GM12873 (cell line): ENCODE data around the gene UBAC1.

Experiments used
- TF ChIP-seq, protein P1 (sequence below): IDR thresholded peaks from 2 replicates; pipeline ENCODE4 v1.5.1; 2012; ENCODE audit warnings: low read depth, mild to moderate bottlenecking, moderate library complexity, low read length, control low read depth; ENCODE audit not compliant: insufficient read depth; ENCODE audit errors: missing control alignments

Gene UBAC1

DNA sequence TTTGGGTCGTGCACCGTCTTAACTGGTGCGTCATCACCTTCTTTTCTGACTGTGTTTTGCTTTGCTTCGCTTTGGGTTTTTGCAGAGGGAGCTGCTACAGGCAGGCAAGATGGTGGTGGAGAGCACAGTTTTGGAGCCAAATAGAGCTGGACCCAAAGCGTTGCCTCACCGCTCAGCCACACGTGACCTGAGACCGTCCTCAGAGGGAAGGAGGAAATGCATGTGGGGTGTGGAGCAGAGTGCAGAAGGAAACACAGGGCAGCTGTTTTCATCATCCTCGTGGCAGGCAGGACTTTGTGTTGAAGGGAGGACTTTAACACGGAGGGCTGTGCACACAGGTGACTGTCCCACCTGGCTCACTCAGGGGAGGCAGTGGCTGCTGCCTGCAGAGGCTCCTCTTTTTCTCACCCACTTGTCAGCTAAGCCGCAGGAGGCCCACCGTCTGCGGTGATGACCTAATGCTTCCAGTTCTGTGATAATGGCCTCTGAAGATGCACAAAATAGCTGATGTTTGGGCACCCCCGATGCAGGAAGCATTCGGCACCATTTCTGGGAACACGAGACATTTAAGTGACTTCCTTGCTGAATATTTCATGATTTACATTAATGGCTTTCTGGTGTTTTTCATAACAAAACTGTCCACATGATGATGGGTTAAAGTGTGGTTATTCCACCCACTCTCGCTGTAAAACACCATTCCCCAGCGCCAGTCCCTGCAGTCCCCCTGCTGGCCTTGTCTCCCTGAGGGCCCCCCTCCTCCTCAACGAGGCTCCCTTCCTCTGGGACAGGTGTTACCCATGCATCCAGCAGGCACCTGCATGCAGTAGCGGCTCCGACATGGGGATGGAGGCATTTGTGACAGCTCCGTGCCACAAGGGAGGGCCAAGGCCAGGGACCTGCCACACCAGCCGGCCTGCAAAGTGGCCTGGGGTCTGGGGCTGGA, 12.4 kb upstream of the UBAC1 start:
- TF ChIP-seq, protein P1, sequence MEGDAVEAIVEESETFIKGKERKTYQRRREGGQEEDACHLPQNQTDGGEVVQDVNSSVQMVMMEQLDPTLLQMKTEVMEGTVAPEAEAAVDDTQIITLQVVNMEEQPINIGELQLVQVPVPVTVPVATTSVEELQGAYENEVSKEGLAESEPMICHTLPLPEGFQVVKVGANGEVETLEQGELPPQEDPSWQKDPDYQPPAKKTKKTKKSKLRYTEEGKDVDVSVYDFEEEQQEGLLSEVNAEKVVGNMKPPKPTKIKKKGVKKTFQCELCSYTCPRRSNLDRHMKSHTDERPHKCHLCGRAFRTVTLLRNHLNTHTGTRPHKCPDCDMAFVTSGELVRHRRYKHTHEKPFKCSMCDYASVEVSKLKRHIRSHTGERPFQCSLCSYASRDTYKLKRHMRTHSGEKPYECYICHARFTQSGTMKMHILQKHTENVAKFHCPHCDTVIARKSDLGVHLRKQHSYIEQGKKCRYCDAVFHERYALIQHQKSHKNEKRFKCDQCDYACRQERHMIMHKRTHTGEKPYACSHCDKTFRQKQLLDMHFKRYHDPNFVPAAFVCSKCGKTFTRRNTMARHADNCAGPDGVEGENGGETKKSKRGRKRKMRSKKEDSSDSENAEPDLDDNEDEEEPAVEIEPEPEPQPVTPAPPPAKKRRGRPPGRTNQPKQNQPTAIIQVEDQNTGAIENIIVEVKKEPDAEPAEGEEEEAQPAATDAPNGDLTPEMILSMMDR = no peak

- TF ChIP-seq, protein P1 = no peak
Measured at GRCh38 chr9:135971892-135972291, 10.7 kb upstream of the UBAC1 start.

DNA sequence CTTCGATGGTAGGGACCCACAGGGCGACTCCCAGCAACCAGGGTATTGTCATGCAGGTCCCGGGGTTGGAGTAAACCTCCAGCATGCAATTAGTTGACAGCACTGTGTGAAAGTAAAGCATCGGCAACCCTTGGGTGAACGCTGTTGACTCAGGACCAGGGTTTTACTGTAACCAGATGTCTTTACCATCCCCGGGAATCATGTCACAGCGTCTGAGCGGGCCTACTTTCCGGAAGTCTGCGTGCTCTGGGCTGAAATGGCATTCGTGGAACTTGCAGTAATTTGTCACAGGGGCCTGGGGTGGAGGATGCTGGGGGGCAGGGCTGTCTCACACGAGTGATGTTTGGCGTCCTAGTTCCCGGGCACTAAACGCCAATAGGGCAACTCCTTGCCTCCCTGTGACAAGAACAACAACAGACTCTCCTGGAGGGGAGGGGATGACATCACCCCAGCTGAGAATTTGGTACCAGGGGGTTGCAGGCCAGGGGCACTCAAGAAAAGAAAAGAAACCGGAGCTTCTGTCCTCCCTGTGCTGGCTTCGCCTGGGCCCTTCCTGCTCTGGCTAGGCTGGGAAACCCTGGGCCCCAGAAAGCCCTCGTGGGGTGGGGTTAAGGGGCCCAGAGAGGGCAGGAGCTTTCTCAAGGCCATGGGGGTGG, 10.1 kb upstream of the UBAC1 start:
- TF ChIP-seq, protein P1 = no peak

GRCh38 chr9:135970128-135970815, 9.1 kb upstream of the UBAC1 start:
- TF ChIP-seq, protein P1 = no peak

- TF ChIP-seq, protein P1 = no peak
Measured at GRCh38 chr9:135969064-135969683, 8.0 kb upstream of the UBAC1 start.

GRCh38 chr9:135968601-135969000, 7.4 kb upstream of the UBAC1 start:
- TF ChIP-seq, protein P1 = no peak
